Endothelial cell of umbilical vein (primary cell): Measurements from ENCODE around the gene CDC14B. TPM values are rescaled to one million over a fixed set of nuclear protein-coding genes. Genes with fewer than 3 reads are reported as not detected.

ENCODE experiments used
- BruUV-seq: library from RNA; stranded (reverse); fragments of 400-500 nt; replicated peaks from 2 replicates; lab custom pipeline; 2021; lab: Mats Ljungman, UMichigan
- CTCF ChIA-PET: fragments of 300-600, 350-600 bp; sonication (Branson Sonifier 250); formaldehyde crosslinking; loops from one replicate; lab custom pipeline; 2021; ENCODE audit warnings: antibody characterized with exemption, inconsistent platforms; lab: Charles Lee
- POLR2A ChIA-PET: fragments of 300-600, 350-600 bp; sonication (Branson Sonifier 250); formaldehyde crosslinking; loops from one replicate; lab custom pipeline; 2021; ENCODE audit warnings: antibody characterized with exemption, inconsistent platforms; lab: Charles Lee
- DNase-seq: peaks from one replicate; pipeline ENCODE4 v3.0.0-alpha.2; 2011; ENCODE audit warnings: low read depth, low spot score
- FAIRE-seq: peaks from 2 replicates; lab custom pipeline; 2011; peaks lifted over from hg19 to GRCh38; lab: Jason Lieb, UNC
- H2AFZ ChIP-seq: 2 replicates; pipeline ENCODE4 v1.6.0; 2012; ENCODE audit warnings: low read depth, low read length, control low read depth, inconsistent platforms
- H3K27ac ChIP-seq: 2 replicates; pipeline ENCODE4 v1.5.1; 2011; ENCODE audit warnings: low read depth, mild to moderate bottlenecking, control low read depth, low read length, moderate library complexity; ENCODE audit not compliant: insufficient read depth
- H3K27me3 ChIP-seq, 2 experiments: 2 replicates each; pipeline versions ENCODE4 v1.6.0 to v1.6.1; 2011; ENCODE audit warnings: low read length in 2 of 2, mixed read lengths in 1 of 2; ENCODE audit not compliant: control insufficient read depth in 2 of 2, insufficient read depth in 2 of 2
- H3K36me3 ChIP-seq, 2 experiments: 2 replicates in 1 of 2; 3 replicates in 1 of 2; pipeline ENCODE4 v1.5.1; 2011; ENCODE audit warnings: low read length in 2 of 2, mild to moderate bottlenecking in 1 of 2, moderate library complexity in 1 of 2; ENCODE audit not compliant: control insufficient read depth in 2 of 2, insufficient read depth in 2 of 2; ENCODE audit errors: extremely low read depth in 1 of 2
- H3K4me1 ChIP-seq: 3 replicates; pipeline ENCODE4 v1.5.1; 2011; ENCODE audit warnings: mild to moderate bottlenecking, low read length; ENCODE audit not compliant: control insufficient read depth, insufficient read depth; ENCODE audit errors: extremely low read depth
- H3K4me2 ChIP-seq: 2 replicates; pipeline ENCODE4 v1.6.1; 2011; ENCODE audit warnings: low read length, control low read depth, mixed read lengths; ENCODE audit not compliant: insufficient read depth
- H3K4me3 ChIP-seq, 3 experiments: fragments of 200-600 bp in 1 of 3; sonication (generic), shearing (Covaris generic) in 1 of 3; replicated peaks in 1 of 3; 2 replicates each; pipeline ENCODE4 v1.5.1; 2011 to 2016; ENCODE audit warnings: control low read depth in 3 of 3, low read length in 3 of 3, mild to moderate bottlenecking in 2 of 3, inconsistent platforms in 1 of 3, low read depth in 1 of 3, moderate library complexity in 1 of 3; ENCODE audit not compliant: insufficient read depth in 1 of 3
- H3K79me2 ChIP-seq: 2 replicates; pipeline ENCODE4 v1.6.0; 2012; ENCODE audit warnings: low read length, inconsistent platforms; ENCODE audit not compliant: control insufficient read depth, insufficient read depth
- H3K9ac ChIP-seq: replicated peaks from 2 replicates; pipeline ENCODE3; 2011; ENCODE audit warnings: low read length, control low read depth; ENCODE audit not compliant: insufficient read depth; ENCODE audit errors: extremely low read depth
- H3K9me1 ChIP-seq: replicated peaks from 3 replicates; pipeline ENCODE4 v1.6.0; 2011; ENCODE audit warnings: mild to moderate bottlenecking, low read length; ENCODE audit not compliant: control insufficient read depth, insufficient read depth; ENCODE audit errors: extremely low read depth
- H3K9me3 ChIP-seq: replicated peaks from 2 replicates; pipeline ENCODE4 v1.5.1; 2012; ENCODE audit warnings: low read length, inconsistent platforms; ENCODE audit not compliant: control insufficient read depth, insufficient read depth
- H4K20me1 ChIP-seq: replicated peaks from 2 replicates; pipeline ENCODE3; 2011; ENCODE audit warnings: mild to moderate bottlenecking, low read length; ENCODE audit not compliant: control insufficient read depth, insufficient read depth; ENCODE audit errors: extremely low read depth
- CTCF ChIP-seq, 2 donors: IDR thresholded peaks; 1 replicate in 1 of 2; 2 replicates in 1 of 2; pipeline ENCODE4 v1.5.1; 2011; ENCODE audit warnings: low read length in 2 of 2, mild to moderate bottlenecking in 2 of 2, moderate library complexity in 2 of 2, control low read depth in 1 of 2, inconsistent platforms in 1 of 2, low read depth in 1 of 2; ENCODE audit not compliant: insufficient read depth in 1 of 2; ENCODE audit errors: extremely low read depth in 1 of 2
- EZH2 ChIP-seq: IDR thresholded peaks from 2 replicates; pipeline ENCODE4 v1.6.1; 2012; ENCODE audit warnings: borderline replicate concordance, low read depth, mild to moderate bottlenecking, moderate library complexity, low read length, inconsistent platforms; ENCODE audit not compliant: severe bottlenecking
- FOS ChIP-seq: IDR thresholded peaks from 2 replicates; pipeline ENCODE4 v1.6.1; 2011; ENCODE audit warnings: mild to moderate bottlenecking, low read length, moderate library complexity, borderline replicate concordance; ENCODE audit not compliant: insufficient read depth
- GATA2 ChIP-seq: IDR thresholded peaks from 2 replicates; pipeline ENCODE4 v1.7.0; 2011; ENCODE audit warnings: low read depth, mild to moderate bottlenecking, moderate library complexity, mixed read lengths, low read length; ENCODE audit not compliant: insufficient read length, insufficient read depth
- JUN ChIP-seq: IDR thresholded peaks from 2 replicates; pipeline ENCODE4 v1.6.1; 2011; ENCODE audit warnings: borderline replicate concordance, low read depth; ENCODE audit not compliant: insufficient read length, insufficient read depth
- MAX ChIP-seq: IDR thresholded peaks from 2 replicates; pipeline ENCODE4 v1.6.1; 2011; ENCODE audit not compliant: insufficient read depth, insufficient read length
- MYC ChIP-seq: IDR thresholded peaks from one replicate; pipeline ENCODE4 v1.6.1; 2011; ENCODE audit warnings: mild to moderate bottlenecking, low read depth, low read length
- POLR2A ChIP-seq: IDR thresholded peaks from 2 replicates; pipeline ENCODE4 v1.6.1; 2012; ENCODE audit warnings: low read depth, mild to moderate bottlenecking, control low read depth, low read length
- POLR2AphosphoS5 ChIP-seq: IDR thresholded peaks from 2 replicates; pipeline ENCODE4 v1.6.1; 2012; ENCODE audit warnings: low read depth, mild to moderate bottlenecking, control low read depth, low read length, moderate library complexity; ENCODE audit not compliant: insufficient read depth
- dilution Hi-C: fragments of 300-500 bp; cut with MboI; formaldehyde crosslinking; loops from one replicate; pipeline ENCODE4 v1.15.0; 2019; ENCODE audit warnings: low sequenced_read_pairs; ENCODE audit not compliant: extremely low pct_ligation_motif_present
- intact Hi-C: fragments of 100-400 bp; cut with micrococcal nuclease; formaldehyde crosslinking; loops from one replicate; pipeline ENCODE4 v1.10.0; 2022
- polyA plus RNA-seq, 4 experiments: library from polyadenylated mRNA; depleted of rRNA in 3 of 4; stranded (reverse) in 3 of 4; unstranded in 1 of 4; fragments of >200 nt; gene quantifications; 2 replicates each; pipeline versions ENCODE4 v1.2.1 to v1.2.3, GENCODE V29; 2011 to 2012; ENCODE audit warnings: missing spikeins in 1 of 4
- total RNA-seq: library from RNA; stranded (reverse); gene quantifications from 2 replicates; pipeline ENCODE4 v1.2.3, GENCODE V29; 2021

CDC14B gene
- total and polyA plus RNA-seq, 2 donors (not counting 3 experiments of a cell fraction or from before 2014, with no cell fraction given), result 0.39 to 0.93 TPM

- no peak for FAIRE-seq
- BruUV-seq, result no TSS peak
- dilution Hi-C loops (no loop called here), intact Hi-C loops (no loop called here)
- H2AFZ ChIP-seq, result no peak overlapping the region
- no peaks in the 10 kb centered on the region for H3K79me2 ChIP-seq
- H3K36me3 ChIP-seq, result no peaks in the 10 kb centered on the region
- H3K4me3 ChIP-seq, result no peak overlapping the region
- DNase-seq, result no peak
- no peak overlapping the region for H3K27ac ChIP-seq
- no peaks in the 10 kb centered on the region for H3K4me1 ChIP-seq
- H3K4me2 ChIP-seq, result no peak overlapping the region
- no peaks in the 10 kb centered on the region for H3K9me3 ChIP-seq
- POLR2A ChIA-PET, result no interaction called here
- CTCF ChIA-PET, result interaction anchor here (0.7 to 1.0 kb wide), 3 partner anchors 10 to 29 kb away, joined by 3 to 4 read pairs (median 3); no protein-coding TSS in a partner anchor
- TF ChIP-seq POLR2AphosphoS5 (no peak), POLR2A (no peak), JUN (no peak), GATA2 (no peak), CTCF (IDR thresholded peaks at IDR 0.05; ENCODE audit: extremely low read depth in 1 of 2, insufficient read depth in 1 of 2, low read depth in 1 of 2, low read length in 2 of 2) (no peak), MYC (no peak), MAX (no peak), EZH2 (no peak), FOS (no peak)
- H4K20me1 ChIP-seq, result no peaks in the 10 kb centered on the region
- H3K27me3 ChIP-seq, result peaks cover 5 to 6% of the 10 kb centered on the region in 2 experiments
- H3K9ac ChIP-seq, result no peak overlapping the region
- no peaks in the 10 kb centered on the region for H3K9me1 ChIP-seq
Observed at GRCh38 chr9:96555567-96556386, 63.9 kb downstream of the CDC14B start.
